Measurements from ENCODE around the gene POSTN.

POSTN gene

GRCh38 chr13:37598597-37598996 lies at the start of gene POSTN:
Gene POSTN (minus strand): TSS chr13:37598768. CDS start chr13:37598726, 42 bp downstream.
- DNase-seq (ENCODE audit: low spot score): no peak
- TF ChIP-seq CTCF (IDR thresholded peaks at IDR 0.05; ENCODE audit: extremely low read depth, missing control alignments): no peak

GRCh38 chr13:37647031-37647650 lies 48.6 kb upstream of the POSTN start:
- no peak for DNase-seq (ENCODE audit: low spot score)
- no peak for TF ChIP-seq CTCF (IDR thresholded peaks at IDR 0.05; ENCODE audit: extremely low read depth, missing control alignments)

- TF ChIP-seq CTCF (IDR thresholded peaks at IDR 0.05; ENCODE audit: extremely low read depth, missing control alignments): no peak
- no peak for DNase-seq (ENCODE audit: low spot score)
Observed at GRCh38 chr13:37646531-37646930, 48.0 kb upstream of the POSTN start.

GRCh38 chr13:37645181-37645740 lies 46.7 kb upstream of the POSTN start:
- no peak for TF ChIP-seq CTCF (IDR thresholded peaks at IDR 0.05; ENCODE audit: extremely low read depth, missing control alignments)
- DNase-seq (ENCODE audit: low spot score): no peak

GRCh38 chr13:37641391-37641790 lies 42.8 kb upstream of the POSTN start:
- no peak for TF ChIP-seq CTCF (IDR thresholded peaks at IDR 0.05; ENCODE audit: extremely low read depth, missing control alignments)
- DNase-seq (ENCODE audit: low spot score): no peak

GRCh38 chr13:37640499-37640898 lies 41.9 kb upstream of the POSTN start:
- TF ChIP-seq CTCF (IDR thresholded peaks at IDR 0.05; ENCODE audit: extremely low read depth, missing control alignments): no peak
- DNase-seq (ENCODE audit: low spot score): no peak

GRCh38 chr13:37636701-37637100 lies 38.1 kb upstream of the POSTN start:
- TF ChIP-seq CTCF (IDR thresholded peaks at IDR 0.05; ENCODE audit: extremely low read depth, missing control alignments): no peak
- DNase-seq (ENCODE audit: low spot score): no peak
